Uterus (tissue), 2 donors: Measurements from ENCODE around the gene SOCS1.

Experiments used
- POLR2A ChIP-seq, 2 donors: fragments of 450-650 bp; IDR thresholded peaks; one replicate each; pipeline ENCODE4 v1.6.1; 2016; ENCODE audit warnings: antibody characterized with exemption in 2 of 2, mild to moderate bottlenecking in 1 of 2, moderate library complexity in 1 of 2
- TF ChIP-seq, protein P1 (sequence below), 4 experiments: fragments of 200-600 bp in 2 of 4; fragments of 450-650 bp in 2 of 4; sonication (generic) in 2 of 4; IDR thresholded peaks; one replicate each; pipeline ENCODE4 v1.5.1; 2016 to 2019; ENCODE audit warnings: antibody characterized with exemption in 4 of 4, mild to moderate bottlenecking in 2 of 4, moderate library complexity in 1 of 4

DNA sequence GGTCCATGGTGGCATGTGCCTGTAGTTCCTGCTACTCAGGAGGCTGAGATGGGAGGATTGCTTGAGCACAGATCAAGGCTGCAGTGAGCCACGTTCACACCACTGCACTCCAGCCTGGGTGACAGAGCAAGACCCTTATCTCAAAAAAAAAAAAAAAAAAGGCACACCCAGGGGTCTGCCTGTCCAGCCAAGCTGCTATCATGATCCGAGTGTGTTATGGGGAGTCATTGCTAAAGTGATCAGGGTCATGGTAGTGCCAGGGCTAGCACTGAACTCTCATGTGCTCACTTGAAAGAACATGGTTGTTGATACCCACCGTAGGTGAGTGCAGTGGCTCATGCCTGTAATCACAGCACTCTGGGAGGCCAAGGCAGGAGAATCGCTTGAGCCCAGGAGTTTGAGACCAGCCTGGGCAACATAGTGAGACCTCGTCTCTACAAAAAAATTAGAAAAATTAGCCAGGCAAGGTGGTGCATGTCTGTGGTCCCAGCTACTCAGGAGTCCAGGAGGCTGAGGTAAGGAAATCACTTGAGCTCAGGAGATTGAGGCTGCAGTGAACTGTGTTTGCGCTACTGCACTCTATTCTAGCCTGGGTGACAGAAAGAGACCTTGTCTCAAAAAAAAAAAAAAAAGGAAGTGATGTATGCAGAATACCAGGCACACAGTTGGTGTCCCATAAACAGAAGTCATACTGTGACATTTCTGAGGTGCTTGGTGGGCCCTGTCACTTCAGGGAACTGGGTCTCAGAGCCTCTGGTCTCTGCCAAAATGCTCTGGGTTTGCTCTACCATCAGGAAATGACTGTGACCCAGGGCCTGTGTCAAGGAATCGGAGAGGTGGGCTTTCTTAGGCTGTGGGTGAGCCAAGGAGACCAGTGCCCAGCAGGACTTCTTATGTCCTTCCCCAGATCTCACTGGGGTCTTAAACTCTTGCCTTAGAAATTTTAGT is 23.0 kb upstream of the SOCS1 start:
- TF ChIP-seq POLR2A (IDR thresholded peaks at IDR 0.05): no peak
- TF ChIP-seq, protein P1, sequence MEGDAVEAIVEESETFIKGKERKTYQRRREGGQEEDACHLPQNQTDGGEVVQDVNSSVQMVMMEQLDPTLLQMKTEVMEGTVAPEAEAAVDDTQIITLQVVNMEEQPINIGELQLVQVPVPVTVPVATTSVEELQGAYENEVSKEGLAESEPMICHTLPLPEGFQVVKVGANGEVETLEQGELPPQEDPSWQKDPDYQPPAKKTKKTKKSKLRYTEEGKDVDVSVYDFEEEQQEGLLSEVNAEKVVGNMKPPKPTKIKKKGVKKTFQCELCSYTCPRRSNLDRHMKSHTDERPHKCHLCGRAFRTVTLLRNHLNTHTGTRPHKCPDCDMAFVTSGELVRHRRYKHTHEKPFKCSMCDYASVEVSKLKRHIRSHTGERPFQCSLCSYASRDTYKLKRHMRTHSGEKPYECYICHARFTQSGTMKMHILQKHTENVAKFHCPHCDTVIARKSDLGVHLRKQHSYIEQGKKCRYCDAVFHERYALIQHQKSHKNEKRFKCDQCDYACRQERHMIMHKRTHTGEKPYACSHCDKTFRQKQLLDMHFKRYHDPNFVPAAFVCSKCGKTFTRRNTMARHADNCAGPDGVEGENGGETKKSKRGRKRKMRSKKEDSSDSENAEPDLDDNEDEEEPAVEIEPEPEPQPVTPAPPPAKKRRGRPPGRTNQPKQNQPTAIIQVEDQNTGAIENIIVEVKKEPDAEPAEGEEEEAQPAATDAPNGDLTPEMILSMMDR (IDR thresholded peaks at IDR 0.05): no peak
